HG02798 (cell line): ENCODE measurements around the gene CD109.
"Not testable (repeated sequence)": the region's sequence is repeated elsewhere in the genome, so short reads cannot be mapped to it uniquely, and the experiment has no call there.

ENCODE experiments used
- ATAC-seq: cut with Tn5 transposase; IDR thresholded peaks from one replicate; pipeline ENCODE4 v1.9.1; 2021; ENCODE audit warnings: mild to moderate bottlenecking; ENCODE audit not compliant: unreplicated experiment, poor library complexity

Gene CD109

GRCh38 chr6:73680289-73680918 is 15.6 kb upstream of the CD109 start:
- no peak for ATAC-seq

GRCh38 chr6:73683574-73683973 is 12.4 kb upstream of the CD109 start:
- not testable (repeated sequence) for ATAC-seq

- ATAC-seq: no peak
Measured at GRCh38 chr6:73688351-73688750, 7.7 kb upstream of the CD109 start.

GRCh38 chr6:73690056-73690455 is 5.9 kb upstream of the CD109 start:
- ATAC-seq: no peak

- ATAC-seq: no peak
Measured at GRCh38 chr6:73691512-73691911, 4.5 kb upstream of the CD109 start.

- ATAC-seq: no peak
Measured at GRCh38 chr6:73694711-73695411, 1.1 kb upstream of the CD109 start.

- peak; percentile 25 for ATAC-seq
Measured at GRCh38 chr6:73696966-73697655, 1.1 kb downstream of the CD109 start.

GRCh38 chr6:73699676-73700459 is 3.9 kb downstream of the CD109 start:
- ATAC-seq: no peak

- ATAC-seq: no peak
Measured at GRCh38 chr6:73702444-73702843, 6.4 kb downstream of the CD109 start.

- no peak for ATAC-seq
Measured at GRCh38 chr6:73703466-73703865, 7.5 kb downstream of the CD109 start.

GRCh38 chr6:73704260-73704659 is 8.3 kb downstream of the CD109 start:
- peak; percentile 35 for ATAC-seq

- no peak for ATAC-seq
Measured at GRCh38 chr6:73704798-73705197, 8.8 kb downstream of the CD109 start.

- no peak for ATAC-seq
Measured at GRCh38 chr6:73706971-73707370, 11.0 kb downstream of the CD109 start.

GRCh38 chr6:73710470-73710869 is 14.5 kb downstream of the CD109 start:
- no peak for ATAC-seq

GRCh38 chr6:73710948-73711347 is 14.9 kb downstream of the CD109 start:
- ATAC-seq: no peak

GRCh38 chr6:73712535-73713173 is 16.7 kb downstream of the CD109 start:
- no peak for ATAC-seq

GRCh38 chr6:73713426-73714147 is 17.6 kb downstream of the CD109 start:
- ATAC-seq: no peak

GRCh38 chr6:73715111-73715508 is 19.1 kb downstream of the CD109 start:
- not testable (repeated sequence) for ATAC-seq

GRCh38 chr6:73719046-73719445 is 23.0 kb downstream of the CD109 start:
- no peak for ATAC-seq
